ENCODE measurements around the gene FABP3. TPM values are rescaled to one million over a fixed set of nuclear protein-coding genes. Genes with fewer than 3 reads are reported as not detected.

Gene FABP3
- total and polyA plus RNA-seq, 10 of the 15 experiments (the other 5 are each of a cell fraction or from before 2014, with no cell fraction given), result 0.36 to 1.2 (median 0.67) TPM; not detected in 2

DNA sequence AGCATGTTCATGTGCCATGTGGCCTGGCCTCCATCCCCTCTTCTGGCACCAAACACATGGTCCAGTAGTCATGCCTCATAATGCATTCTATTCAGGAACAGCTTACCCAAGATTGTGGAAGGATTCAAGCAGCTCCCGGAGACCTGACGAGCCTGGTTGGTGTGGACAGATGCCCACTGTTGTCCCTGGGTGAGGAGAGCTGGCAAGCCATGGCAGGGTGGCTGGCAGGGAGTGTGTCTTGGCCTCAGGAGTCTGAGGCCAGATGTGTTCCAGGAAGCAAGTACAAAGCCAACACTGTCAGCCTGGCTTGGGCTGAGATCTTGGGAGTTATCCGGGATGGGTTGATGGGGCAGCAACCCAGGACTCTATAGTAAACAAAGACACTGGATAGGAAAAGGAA, 7.3 kb upstream of the FABP3 start:
- Histone ChIP-seq H3K4me1 (ENCODE audit: control insufficient read depth, insufficient read depth, low read length) (no peaks in the 10 kb centered on the region), H4K20me1 (ENCODE audit: control insufficient read depth, insufficient read depth) (no peaks in the 10 kb centered on the region), H3K27me3 (replicated peaks in 1 of 2; ENCODE audit: control insufficient read depth in 2 of 2, insufficient read depth in 2 of 2, low read length in 1 of 2) (no peaks in the 10 kb centered on the region), H3K4me3 (no peak overlapping the region), H3K9me3 (replicated peaks; ENCODE audit: control insufficient read depth, insufficient read depth, low read length) (no peaks in the 10 kb centered on the region), H3K4me2 (ENCODE audit: control insufficient read depth, insufficient read depth) (no peak overlapping the region), H2AFZ (ENCODE audit: control insufficient read depth, low read depth, low read length) (no peak overlapping the region), H3K9ac (ENCODE audit: control insufficient read depth, insufficient read depth, low read length) (no peak overlapping the region), H3K36me3 (ENCODE audit: control insufficient read depth in 2 of 2, insufficient read depth in 2 of 2, low read length in 1 of 2) (no peaks in the 10 kb centered on the region), H3K79me2 (ENCODE audit: control insufficient read depth, insufficient read depth, low read length) (no peaks in the 10 kb centered on the region), H3K27ac (ENCODE audit: control insufficient read depth, insufficient read depth) (no peak overlapping the region)
- ChIA-PET RAD21 (ENCODE audit: unreplicated experiment) (no interaction called here), CTCF (no interaction called here), SMC1A (ENCODE audit: uncharacterized antibody, unreplicated experiment) (no interaction called here), POLR2A (no interaction called here)
- WGBS (ENCODE audit: insufficient coverage, insufficient replicate concordance, low lambda C conversion rate, missing lambda C conversion rate), result 52% methylated on average over 3 of the region's 3 CpGs
- ATAC-seq, result no peak
- intact Hi-C loops (cut with micrococcal nuclease; ENCODE audit: unreplicated experiment) (no loop called here), in situ Hi-C loops (cut with MboI) (no loop called here)
- TF ChIP-seq, protein P1, sequence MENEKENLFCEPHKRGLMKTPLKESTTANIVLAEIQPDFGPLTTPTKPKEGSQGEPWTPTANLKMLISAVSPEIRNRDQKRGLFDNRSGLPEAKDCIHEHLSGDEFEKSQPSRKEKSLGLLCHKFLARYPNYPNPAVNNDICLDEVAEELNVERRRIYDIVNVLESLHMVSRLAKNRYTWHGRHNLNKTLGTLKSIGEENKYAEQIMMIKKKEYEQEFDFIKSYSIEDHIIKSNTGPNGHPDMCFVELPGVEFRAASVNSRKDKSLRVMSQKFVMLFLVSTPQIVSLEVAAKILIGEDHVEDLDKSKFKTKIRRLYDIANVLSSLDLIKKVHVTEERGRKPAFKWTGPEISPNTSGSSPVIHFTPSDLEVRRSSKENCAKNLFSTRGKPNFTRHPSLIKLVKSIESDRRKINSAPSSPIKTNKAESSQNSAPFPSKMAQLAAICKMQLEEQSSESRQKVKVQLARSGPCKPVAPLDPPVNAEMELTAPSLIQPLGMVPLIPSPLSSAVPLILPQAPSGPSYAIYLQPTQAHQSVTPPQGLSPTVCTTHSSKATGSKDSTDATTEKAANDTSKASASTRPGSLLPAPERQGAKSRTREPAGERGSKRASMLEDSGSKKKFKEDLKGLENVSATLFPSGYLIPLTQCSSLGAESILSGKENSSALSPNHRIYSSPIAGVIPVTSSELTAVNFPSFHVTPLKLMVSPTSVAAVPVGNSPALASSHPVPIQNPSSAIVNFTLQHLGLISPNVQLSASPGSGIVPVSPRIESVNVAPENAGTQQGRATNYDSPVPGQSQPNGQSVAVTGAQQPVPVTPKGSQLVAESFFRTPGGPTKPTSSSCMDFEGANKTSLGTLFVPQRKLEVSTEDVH (IDR thresholded peaks at IDR 0.05; ENCODE audit: low read depth, partially characterized antibody), result no peak
- TF ChIP-seq FOXK2 (IDR thresholded peaks at IDR 0.05) (no peak), ZNF384 (IDR thresholded peaks at IDR 0.05; ENCODE audit: borderline replicate concordance, low read depth, low read length) (no peak), NFYA (IDR thresholded peaks at IDR 0.05; ENCODE audit: borderline replicate concordance, low read depth, low read length) (no peak), MEF2A (IDR thresholded peaks at IDR 0.05; ENCODE audit: insufficient read depth, low read depth, low read length) (no peak), ZNF24 (IDR thresholded peaks at IDR 0.05) (no peak), SMARCA5 (IDR thresholded peaks at IDR 0.05) (no peak)
- TF ChIP-seq, protein P2, sequence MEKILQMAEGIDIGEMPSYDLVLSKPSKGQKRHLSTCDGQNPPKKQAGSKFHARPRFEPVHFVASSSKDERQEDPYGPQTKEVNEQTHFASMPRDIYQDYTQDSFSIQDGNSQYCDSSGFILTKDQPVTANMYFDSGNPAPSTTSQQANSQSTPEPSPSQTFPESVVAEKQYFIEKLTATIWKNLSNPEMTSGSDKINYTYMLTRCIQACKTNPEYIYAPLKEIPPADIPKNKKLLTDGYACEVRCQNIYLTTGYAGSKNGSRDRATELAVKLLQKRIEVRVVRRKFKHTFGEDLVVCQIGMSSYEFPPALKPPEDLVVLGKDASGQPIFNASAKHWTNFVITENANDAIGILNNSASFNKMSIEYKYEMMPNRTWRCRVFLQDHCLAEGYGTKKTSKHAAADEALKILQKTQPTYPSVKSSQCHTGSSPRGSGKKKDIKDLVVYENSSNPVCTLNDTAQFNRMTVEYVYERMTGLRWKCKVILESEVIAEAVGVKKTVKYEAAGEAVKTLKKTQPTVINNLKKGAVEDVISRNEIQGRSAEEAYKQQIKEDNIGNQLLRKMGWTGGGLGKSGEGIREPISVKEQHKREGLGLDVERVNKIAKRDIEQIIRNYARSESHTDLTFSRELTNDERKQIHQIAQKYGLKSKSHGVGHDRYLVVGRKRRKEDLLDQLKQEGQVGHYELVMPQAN (conservative IDR thresholded peaks at IDR 0.05), result no peak
- DNase-seq (ENCODE audit: low read depth, low spot score), result no peak
- no TSS peak for BruUV-seq (replicated peaks)
- FAIRE-seq, result no peak

Measured in GM12878 (cell line).